ENCODE results near the gene TIMELESS. TPM values are rescaled to one million over a fixed set of nuclear protein-coding genes. Genes with fewer than 3 reads are reported as not detected.
"Not testable (repeated sequence)": the region's sequence is repeated elsewhere in the genome, so short reads cannot be mapped to it uniquely, and the experiment has no call there.

TIMELESS gene
- total RNA-seq, 1 experiment from 2014 or later = 48.6 TPM

DNA sequence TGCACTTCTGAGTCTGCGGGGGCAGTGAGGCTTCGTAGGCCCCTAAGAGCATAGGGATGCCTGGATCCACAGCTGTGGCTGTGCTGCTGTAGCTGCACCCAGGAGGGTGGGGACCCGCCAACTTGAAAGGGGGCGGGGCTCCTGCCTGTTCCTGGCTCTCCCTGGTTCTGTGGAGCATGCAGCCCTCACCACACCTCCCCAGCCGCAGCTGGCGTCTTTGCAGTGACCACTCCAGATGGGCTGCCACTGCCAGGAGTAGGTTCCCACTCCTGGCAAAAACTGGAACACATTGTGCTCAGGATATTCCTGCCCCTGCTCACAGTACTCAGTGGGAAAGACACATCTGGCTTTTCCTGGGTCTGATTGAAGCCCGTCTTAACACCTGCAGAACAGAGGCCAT is 35.8 kb downstream of the TIMELESS start:
- H3K27me3 Mint-ChIP-seq (ENCODE audit: unreplicated experiment) = no peaks in the 10 kb centered on the region
- peak; percentile 8 for DNase-seq
- intact Hi-C loops (cut with micrococcal nuclease; ENCODE audit: unreplicated experiment) = no loop called here
- no TSS peak for BruUV-seq (replicated peaks)
- TF ChIP-seq CTCF (IDR thresholded peaks at IDR 0.05; ENCODE audit: unreplicated experiment) = no peak
- H3K36me3 Mint-ChIP-seq (ENCODE audit: insufficient read depth, unreplicated experiment) = peaks cover 23% of the 10 kb centered on the region
- H3K9me3 Mint-ChIP-seq (ENCODE audit: low read depth, unreplicated experiment) = no peaks in the 10 kb centered on the region
- H3K4me3 Mint-ChIP-seq (ENCODE audit: low read depth, unreplicated experiment) = no peak overlapping the region
- H3K4me1 Mint-ChIP-seq (ENCODE audit: low read depth, unreplicated experiment) = no peaks in the 10 kb centered on the region
- CTCF ChIA-PET = no interaction called here
- H3K27ac Mint-ChIP-seq (ENCODE audit: unreplicated experiment) = no peak overlapping the region

GRCh38 chr12:56411781-56412639 is 37.2 kb downstream of the TIMELESS start:
- Mint-ChIP-seq H3K9me3 (ENCODE audit: low read depth, unreplicated experiment) (no peaks in the 10 kb centered on the region), H3K4me3 (ENCODE audit: low read depth, unreplicated experiment) (no peak overlapping the region), H3K4me1 (ENCODE audit: low read depth, unreplicated experiment) (no peaks in the 10 kb centered on the region), H3K27me3 (ENCODE audit: unreplicated experiment) (no peaks in the 10 kb centered on the region), H3K27ac (ENCODE audit: unreplicated experiment) (no peak overlapping the region), H3K36me3 (ENCODE audit: insufficient read depth, unreplicated experiment) (peaks cover 14% of the 10 kb centered on the region)
- BruUV-seq (replicated peaks) = no TSS peak
- TF ChIP-seq CTCF (IDR thresholded peaks at IDR 0.05; ENCODE audit: unreplicated experiment) = no peak
- CTCF ChIA-PET = interaction anchor here (0.6 to 1.4 kb wide), 2 partner anchors 12 to 40 kb away, joined by 3 to 6 read pairs; no protein-coding TSS in a partner anchor
- intact Hi-C loops (cut with micrococcal nuclease; ENCODE audit: unreplicated experiment) = no loop called here
- DNase-seq = no peak

GRCh38 chr12:56410768-56411167 is 38.5 kb downstream of the TIMELESS start:
- Mint-ChIP-seq H3K27me3 (ENCODE audit: unreplicated experiment) (no peaks in the 10 kb centered on the region), H3K9me3 (ENCODE audit: low read depth, unreplicated experiment) (no peaks in the 10 kb centered on the region), H3K4me3 (ENCODE audit: low read depth, unreplicated experiment) (no peak overlapping the region), H3K4me1 (ENCODE audit: low read depth, unreplicated experiment) (no peaks in the 10 kb centered on the region), H3K27ac (ENCODE audit: unreplicated experiment) (no peak overlapping the region), H3K36me3 (ENCODE audit: insufficient read depth, unreplicated experiment) (peaks cover 2% of the 10 kb centered on the region)
- intact Hi-C loops (cut with micrococcal nuclease; ENCODE audit: unreplicated experiment) = no loop called here
- no peak for TF ChIP-seq CTCF (IDR thresholded peaks at IDR 0.05; ENCODE audit: unreplicated experiment)
- no peak for DNase-seq
- no TSS peak for BruUV-seq (replicated peaks)
- CTCF ChIA-PET = interaction anchor here (1.4 kb wide), 1 partner anchor 13 kb away, joined by 3 read pairs; no protein-coding TSS in a partner anchor

GRCh38 chr12:56408799-56409417 is 40.3 kb downstream of the TIMELESS start:
- DNase-seq = no peak
- H3K4me3 Mint-ChIP-seq (ENCODE audit: low read depth, unreplicated experiment) = no peak overlapping the region
- H3K9me3 Mint-ChIP-seq (ENCODE audit: low read depth, unreplicated experiment) = no peaks in the 10 kb centered on the region
- CTCF ChIA-PET = interaction anchor here (0.7 kb wide), 1 partner anchor 77 kb away, joined by 4 read pairs; no protein-coding TSS in a partner anchor
- no peaks in the 10 kb centered on the region for H3K36me3 Mint-ChIP-seq (ENCODE audit: insufficient read depth, unreplicated experiment)
- no peak for TF ChIP-seq CTCF (IDR thresholded peaks at IDR 0.05; ENCODE audit: unreplicated experiment)
- intact Hi-C loops (cut with micrococcal nuclease; ENCODE audit: unreplicated experiment) = no loop called here
- H3K27ac Mint-ChIP-seq (ENCODE audit: unreplicated experiment) = no peak overlapping the region
- no peaks in the 10 kb centered on the region for H3K27me3 Mint-ChIP-seq (ENCODE audit: unreplicated experiment)
- no TSS peak for BruUV-seq (replicated peaks)
- no peaks in the 10 kb centered on the region for H3K4me1 Mint-ChIP-seq (ENCODE audit: low read depth, unreplicated experiment)

DNA sequence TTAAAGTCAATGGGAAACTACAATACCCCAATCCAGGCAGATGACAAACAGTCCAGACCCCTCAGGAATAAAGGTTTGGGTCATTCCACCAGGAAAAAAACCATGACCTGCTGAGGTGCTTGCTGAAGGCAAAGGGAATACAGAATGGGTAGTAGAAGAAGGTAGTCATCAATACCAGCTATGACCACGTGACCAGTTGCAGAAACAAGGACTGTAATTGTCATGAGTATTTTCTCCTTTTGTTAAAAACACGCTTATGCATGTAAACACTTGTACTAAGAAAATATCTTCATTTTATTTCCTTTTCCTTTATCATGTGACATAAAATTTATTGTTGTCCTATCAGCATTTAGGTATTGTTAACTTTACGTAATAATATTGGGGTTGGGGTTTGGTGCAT is 45.0 kb downstream of the TIMELESS start:
- H3K4me1 Mint-ChIP-seq (ENCODE audit: low read depth, unreplicated experiment); H3K27me3 Mint-ChIP-seq (ENCODE audit: unreplicated experiment); CTCF ChIA-PET; H3K4me3 Mint-ChIP-seq (ENCODE audit: low read depth, unreplicated experiment); BruUV-seq (replicated peaks); H3K36me3 Mint-ChIP-seq (ENCODE audit: insufficient read depth, unreplicated experiment); intact Hi-C loops (cut with micrococcal nuclease; ENCODE audit: unreplicated experiment); H3K27ac Mint-ChIP-seq (ENCODE audit: unreplicated experiment); DNase-seq; H3K9me3 Mint-ChIP-seq (ENCODE audit: low read depth, unreplicated experiment): not testable (repeated sequence)

DNA sequence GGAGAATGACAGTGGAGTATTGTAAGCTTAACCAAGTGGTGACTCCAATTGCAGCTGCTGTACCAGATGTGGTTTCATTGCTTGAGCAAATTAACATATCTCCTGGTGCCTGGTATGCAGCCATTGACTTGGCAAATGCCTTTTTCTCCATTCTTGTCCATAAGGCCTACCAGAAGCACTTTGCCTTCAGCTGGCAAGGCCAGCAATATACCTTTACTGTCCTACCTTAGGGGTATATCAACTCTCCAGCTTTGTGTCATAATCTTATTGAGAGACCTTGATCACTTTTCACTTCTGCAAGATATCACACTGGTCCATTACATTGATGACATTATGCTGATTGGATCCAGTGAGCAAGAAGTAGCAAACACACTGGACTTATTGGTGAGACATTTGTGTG is 47.6 kb downstream of the TIMELESS start:
- H3K27me3 Mint-ChIP-seq (ENCODE audit: unreplicated experiment); H3K9me3 Mint-ChIP-seq (ENCODE audit: low read depth, unreplicated experiment); H3K4me1 Mint-ChIP-seq (ENCODE audit: low read depth, unreplicated experiment); H3K4me3 Mint-ChIP-seq (ENCODE audit: low read depth, unreplicated experiment); DNase-seq; H3K27ac Mint-ChIP-seq (ENCODE audit: unreplicated experiment); BruUV-seq (replicated peaks); H3K36me3 Mint-ChIP-seq (ENCODE audit: insufficient read depth, unreplicated experiment); intact Hi-C loops (cut with micrococcal nuclease; ENCODE audit: unreplicated experiment): not testable (repeated sequence)
- CTCF ChIA-PET = interaction anchor here (0.6 kb wide), 1 partner anchor 28 kb away, joined by 3 read pairs; no protein-coding TSS in a partner anchor

Measured in Calu3 (cell line).